ENCODE results near the gene MAML3. TPM values are rescaled to one million over a fixed set of nuclear protein-coding genes. Genes with fewer than 3 reads are reported as not detected.

MAML3 gene
- total and polyA plus RNA-seq, 2 of the 13 experiments (the other 11 are each of a cell fraction or from before 2014, with no cell fraction given): 0.05 to 0.13 TPM

DNA sequence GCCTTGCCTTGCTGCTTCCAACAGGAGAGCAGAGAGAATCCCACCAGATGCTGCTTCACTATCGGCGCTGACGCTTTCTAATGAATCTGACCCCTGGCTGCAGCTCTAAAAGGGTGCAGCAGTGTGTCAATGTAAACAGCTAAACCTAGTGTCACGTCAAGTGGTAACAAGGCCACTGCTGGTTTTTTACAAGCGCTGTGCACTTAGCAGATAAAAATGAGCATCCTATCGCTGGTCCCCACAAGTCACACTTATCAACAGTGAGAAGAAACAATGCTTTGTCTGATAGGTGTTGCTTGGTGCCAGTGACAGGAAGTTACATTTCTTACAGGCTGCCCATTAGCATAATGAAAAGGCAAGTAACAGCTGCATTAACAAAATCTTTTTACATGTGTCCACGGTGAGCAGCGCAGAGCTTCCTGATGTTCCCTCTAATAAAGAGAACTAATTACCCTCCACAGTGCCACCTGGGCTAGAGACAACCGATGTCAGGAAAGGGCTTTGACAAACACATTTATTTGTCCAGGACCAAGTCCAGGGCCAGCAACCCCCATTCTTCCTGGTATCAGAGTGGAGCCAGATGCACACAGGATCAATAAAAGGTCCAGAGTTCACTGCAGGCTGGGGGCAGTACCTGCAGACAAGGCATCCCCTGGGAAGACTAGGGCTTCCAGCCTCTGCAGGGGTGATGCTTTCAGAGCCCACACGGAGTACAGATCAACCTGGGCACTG, 312.4 kb downstream of the MAML3 start (continued):
- TF ChIP-seq, protein P1, sequence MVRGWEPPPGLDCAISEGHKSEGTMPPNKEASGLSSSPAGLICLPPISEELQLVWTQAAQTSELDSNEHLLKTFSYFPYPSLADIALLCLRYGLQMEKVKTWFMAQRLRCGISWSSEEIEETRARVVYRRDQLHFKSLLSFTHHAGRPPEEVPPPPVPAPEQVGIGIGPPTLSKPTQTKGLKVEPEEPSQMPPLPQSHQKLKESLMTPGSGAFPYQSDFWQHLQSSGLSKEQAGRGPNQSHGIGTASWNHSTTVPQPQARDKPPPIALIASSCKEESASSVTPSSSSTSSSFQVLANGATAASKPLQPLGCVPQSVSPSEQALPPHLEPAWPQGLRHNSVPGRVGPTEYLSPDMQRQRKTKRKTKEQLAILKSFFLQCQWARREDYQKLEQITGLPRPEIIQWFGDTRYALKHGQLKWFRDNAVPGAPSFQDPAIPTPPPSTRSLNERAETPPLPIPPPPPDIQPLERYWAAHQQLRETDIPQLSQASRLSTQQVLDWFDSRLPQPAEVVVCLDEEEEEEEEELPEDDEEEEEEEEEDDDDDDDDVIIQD (CRISPR knock-in tag; IDR thresholded peaks at IDR 0.05; ENCODE audit: low read depth): peak; percentile 85
- TF ChIP-seq SAFB2 (CRISPR knock-in tag; IDR thresholded peaks at IDR 0.05; ENCODE audit: borderline replicate concordance, low read depth) (no peak), ATM (IDR thresholded peaks at IDR 0.05; ENCODE audit: borderline replicate concordance) (no peak), ZEB1 (IDR thresholded peaks at IDR 0.05; ENCODE audit: insufficient replicate concordance, low read depth) (peak; percentile 96), ZNF10 (CRISPR knock-in tag; IDR thresholded peaks at IDR 0.05; ENCODE audit: borderline replicate concordance, low read depth) (no peak), MYNN (CRISPR knock-in tag; IDR thresholded peaks at IDR 0.05; ENCODE audit: low read depth) (no peak), RXRB (CRISPR knock-in tag; IDR thresholded peaks at IDR 0.05; ENCODE audit: borderline replicate concordance) (peak; percentile 93), ZMYM2 (CRISPR knock-in tag; IDR thresholded peaks at IDR 0.05) (no peak), WIZ (CRISPR knock-in tag; IDR thresholded peaks at IDR 0.05) (no peak; the same call in 1 of the 2 replicates), GATA4 (IDR thresholded peaks at IDR 0.05; ENCODE audit: borderline replicate concordance, low read depth) (peak; percentile 92), TOPORS (CRISPR knock-in tag; IDR thresholded peaks at IDR 0.05) (peak; percentile 93; the same call in 1 of the 2 replicates), ZNF3 (CRISPR knock-in tag; IDR thresholded peaks at IDR 0.05) (no peak), ADNP (CRISPR knock-in tag; IDR thresholded peaks at IDR 0.05) (no peak), HMG20B (CRISPR knock-in tag; conservative IDR thresholded peaks at IDR 0.05) (peak; percentile 85; the same call in 1 of the 2 replicates), CHCHD3 (CRISPR knock-in tag; IDR thresholded peaks at IDR 0.05) (no peak)
- TF ChIP-seq, protein P2, sequence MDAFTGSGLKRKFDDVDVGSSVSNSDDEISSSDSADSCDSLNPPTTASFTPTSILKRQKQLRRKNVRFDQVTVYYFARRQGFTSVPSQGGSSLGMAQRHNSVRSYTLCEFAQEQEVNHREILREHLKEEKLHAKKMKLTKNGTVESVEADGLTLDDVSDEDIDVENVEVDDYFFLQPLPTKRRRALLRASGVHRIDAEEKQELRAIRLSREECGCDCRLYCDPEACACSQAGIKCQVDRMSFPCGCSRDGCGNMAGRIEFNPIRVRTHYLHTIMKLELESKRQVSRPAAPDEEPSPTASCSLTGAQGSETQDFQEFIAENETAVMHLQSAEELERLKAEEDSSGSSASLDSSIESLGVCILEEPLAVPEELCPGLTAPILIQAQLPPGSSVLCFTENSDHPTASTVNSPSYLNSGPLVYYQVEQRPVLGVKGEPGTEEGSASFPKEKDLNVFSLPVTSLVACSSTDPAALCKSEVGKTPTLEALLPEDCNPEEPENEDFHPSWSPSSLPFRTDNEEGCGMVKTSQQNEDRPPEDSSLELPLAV (CRISPR knock-in tag; conservative IDR thresholded peaks at IDR 0.05; ENCODE audit: low read depth): no peak
- TF ChIP-seq, protein P3, sequence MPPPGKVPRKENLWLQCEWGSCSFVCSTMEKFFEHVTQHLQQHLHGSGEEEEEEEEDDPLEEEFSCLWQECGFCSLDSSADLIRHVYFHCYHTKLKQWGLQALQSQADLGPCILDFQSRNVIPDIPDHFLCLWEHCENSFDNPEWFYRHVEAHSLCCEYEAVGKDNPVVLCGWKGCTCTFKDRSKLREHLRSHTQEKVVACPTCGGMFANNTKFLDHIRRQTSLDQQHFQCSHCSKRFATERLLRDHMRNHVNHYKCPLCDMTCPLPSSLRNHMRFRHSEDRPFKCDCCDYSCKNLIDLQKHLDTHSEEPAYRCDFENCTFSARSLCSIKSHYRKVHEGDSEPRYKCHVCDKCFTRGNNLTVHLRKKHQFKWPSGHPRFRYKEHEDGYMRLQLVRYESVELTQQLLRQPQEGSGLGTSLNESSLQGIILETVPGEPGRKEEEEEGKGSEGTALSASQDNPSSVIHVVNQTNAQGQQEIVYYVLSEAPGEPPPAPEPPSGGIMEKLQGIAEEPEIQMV (CRISPR knock-in tag; IDR thresholded peaks at IDR 0.05; ENCODE audit: low read depth): peak; percentile 84
- TF ChIP-seq, protein P4, sequence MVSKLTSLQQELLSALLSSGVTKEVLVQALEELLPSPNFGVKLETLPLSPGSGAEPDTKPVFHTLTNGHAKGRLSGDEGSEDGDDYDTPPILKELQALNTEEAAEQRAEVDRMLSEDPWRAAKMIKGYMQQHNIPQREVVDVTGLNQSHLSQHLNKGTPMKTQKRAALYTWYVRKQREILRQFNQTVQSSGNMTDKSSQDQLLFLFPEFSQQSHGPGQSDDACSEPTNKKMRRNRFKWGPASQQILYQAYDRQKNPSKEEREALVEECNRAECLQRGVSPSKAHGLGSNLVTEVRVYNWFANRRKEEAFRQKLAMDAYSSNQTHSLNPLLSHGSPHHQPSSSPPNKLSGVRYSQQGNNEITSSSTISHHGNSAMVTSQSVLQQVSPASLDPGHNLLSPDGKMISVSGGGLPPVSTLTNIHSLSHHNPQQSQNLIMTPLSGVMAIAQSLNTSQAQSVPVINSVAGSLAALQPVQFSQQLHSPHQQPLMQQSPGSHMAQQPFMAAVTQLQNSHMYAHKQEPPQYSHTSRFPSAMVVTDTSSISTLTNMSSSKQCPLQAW (CRISPR knock-in tag; IDR thresholded peaks at IDR 0.05): peak; percentile 96
- TF ChIP-seq, protein P5, sequence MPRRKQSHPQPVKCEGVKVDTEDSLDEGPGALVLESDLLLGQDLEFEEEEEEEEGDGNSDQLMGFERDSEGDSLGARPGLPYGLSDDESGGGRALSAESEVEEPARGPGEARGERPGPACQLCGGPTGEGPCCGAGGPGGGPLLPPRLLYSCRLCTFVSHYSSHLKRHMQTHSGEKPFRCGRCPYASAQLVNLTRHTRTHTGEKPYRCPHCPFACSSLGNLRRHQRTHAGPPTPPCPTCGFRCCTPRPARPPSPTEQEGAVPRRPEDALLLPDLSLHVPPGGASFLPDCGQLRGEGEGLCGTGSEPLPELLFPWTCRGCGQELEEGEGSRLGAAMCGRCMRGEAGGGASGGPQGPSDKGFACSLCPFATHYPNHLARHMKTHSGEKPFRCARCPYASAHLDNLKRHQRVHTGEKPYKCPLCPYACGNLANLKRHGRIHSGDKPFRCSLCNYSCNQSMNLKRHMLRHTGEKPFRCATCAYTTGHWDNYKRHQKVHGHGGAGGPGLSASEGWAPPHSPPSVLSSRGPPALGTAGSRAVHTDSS (CRISPR knock-in tag; conservative IDR thresholded peaks at IDR 0.05): no peak
- TF ChIP-seq, protein P6, sequence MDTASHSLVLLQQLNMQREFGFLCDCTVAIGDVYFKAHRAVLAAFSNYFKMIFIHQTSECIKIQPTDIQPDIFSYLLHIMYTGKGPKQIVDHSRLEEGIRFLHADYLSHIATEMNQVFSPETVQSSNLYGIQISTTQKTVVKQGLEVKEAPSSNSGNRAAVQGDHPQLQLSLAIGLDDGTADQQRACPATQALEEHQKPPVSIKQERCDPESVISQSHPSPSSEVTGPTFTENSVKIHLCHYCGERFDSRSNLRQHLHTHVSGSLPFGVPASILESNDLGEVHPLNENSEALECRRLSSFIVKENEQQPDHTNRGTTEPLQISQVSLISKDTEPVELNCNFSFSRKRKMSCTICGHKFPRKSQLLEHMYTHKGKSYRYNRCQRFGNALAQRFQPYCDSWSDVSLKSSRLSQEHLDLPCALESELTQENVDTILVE (CRISPR knock-in tag; IDR thresholded peaks at IDR 0.05): peak; percentile 76

Measured in HepG2 (cell line).